Activated CD8-positive, alpha-beta memory T cell treated with anti-CD3 and anti-CD28 coated beads, Interleukin-2, amount 50 U/mL, for 4 hours (primary cell): ENCODE measurements around the gene GSN.

Experiments
- DNase-seq: peaks from one replicate; pipeline ENCODE4 v3.0.0-alpha.2; 2020

GSN gene

GRCh38 chr9:121267689-121268597 lies at the start of gene GSN:
Gene GSN (plus strand): TSS chr9:121268162. CDS start chr9:121301972, 33,810 bp downstream.
- peak; percentile 59 for DNase-seq

GRCh38 chr9:121218357-121219027 lies 49.5 kb upstream of the GSN start:
- no peak for DNase-seq

- DNase-seq = no peak
These were observed 48.4 kb upstream of the GSN start for GRCh38 chr9:121219530-121219929.

GRCh38 chr9:121220996-121221663 lies 46.8 kb upstream of the GSN start:
- DNase-seq = no peak

GRCh38 chr9:121221664-121222055 lies 46.3 kb upstream of the GSN start:
- DNase-seq = no peak

GRCh38 chr9:121222524-121223171 lies 45.3 kb upstream of the GSN start:
- no peak for DNase-seq

- DNase-seq = no peak
These were observed 42.7 kb upstream of the GSN start for GRCh38 chr9:121225240-121225639.

GRCh38 chr9:121226175-121226574 lies 41.8 kb upstream of the GSN start:
- no peak for DNase-seq

- no peak for DNase-seq
These were observed 40.1 kb upstream of the GSN start for GRCh38 chr9:121227862-121228261.

GRCh38 chr9:121230256-121230655 lies 37.7 kb upstream of the GSN start:
- DNase-seq = no peak

- DNase-seq = no peak
These were observed 35.7 kb upstream of the GSN start for GRCh38 chr9:121232251-121232650.

GRCh38 chr9:121233906-121234831 lies 33.8 kb upstream of the GSN start:
- no peak for DNase-seq

- DNase-seq = no peak
These were observed 33.2 kb upstream of the GSN start for GRCh38 chr9:121234832-121235161.

- DNase-seq = no peak
These were observed 32.5 kb upstream of the GSN start for GRCh38 chr9:121235512-121235911.

GRCh38 chr9:121237916-121238315 lies 30.0 kb upstream of the GSN start:
- no peak for DNase-seq

GRCh38 chr9:121239071-121239470 lies 28.9 kb upstream of the GSN start:
- no peak for DNase-seq

GRCh38 chr9:121239851-121240250 lies 28.1 kb upstream of the GSN start:
- no peak for DNase-seq

GRCh38 chr9:121240472-121241135 lies 27.4 kb upstream of the GSN start:
- no peak for DNase-seq

- DNase-seq = no peak
These were observed 25.6 kb upstream of the GSN start for GRCh38 chr9:121242219-121242958.

GRCh38 chr9:121242959-121243346 lies 25.0 kb upstream of the GSN start:
- no peak for DNase-seq
